GM15510 (cell line): ENCODE measurements around the gene CPSF4.

Experiments
- POLR2A ChIP-seq: IDR thresholded peaks from 3 replicates; pipeline ENCODE4 v1.6.1; 2011; ENCODE audit warnings: borderline replicate concordance; ENCODE audit not compliant: insufficient read length; ENCODE audit errors: extremely low read depth

Gene CPSF4

DNA sequence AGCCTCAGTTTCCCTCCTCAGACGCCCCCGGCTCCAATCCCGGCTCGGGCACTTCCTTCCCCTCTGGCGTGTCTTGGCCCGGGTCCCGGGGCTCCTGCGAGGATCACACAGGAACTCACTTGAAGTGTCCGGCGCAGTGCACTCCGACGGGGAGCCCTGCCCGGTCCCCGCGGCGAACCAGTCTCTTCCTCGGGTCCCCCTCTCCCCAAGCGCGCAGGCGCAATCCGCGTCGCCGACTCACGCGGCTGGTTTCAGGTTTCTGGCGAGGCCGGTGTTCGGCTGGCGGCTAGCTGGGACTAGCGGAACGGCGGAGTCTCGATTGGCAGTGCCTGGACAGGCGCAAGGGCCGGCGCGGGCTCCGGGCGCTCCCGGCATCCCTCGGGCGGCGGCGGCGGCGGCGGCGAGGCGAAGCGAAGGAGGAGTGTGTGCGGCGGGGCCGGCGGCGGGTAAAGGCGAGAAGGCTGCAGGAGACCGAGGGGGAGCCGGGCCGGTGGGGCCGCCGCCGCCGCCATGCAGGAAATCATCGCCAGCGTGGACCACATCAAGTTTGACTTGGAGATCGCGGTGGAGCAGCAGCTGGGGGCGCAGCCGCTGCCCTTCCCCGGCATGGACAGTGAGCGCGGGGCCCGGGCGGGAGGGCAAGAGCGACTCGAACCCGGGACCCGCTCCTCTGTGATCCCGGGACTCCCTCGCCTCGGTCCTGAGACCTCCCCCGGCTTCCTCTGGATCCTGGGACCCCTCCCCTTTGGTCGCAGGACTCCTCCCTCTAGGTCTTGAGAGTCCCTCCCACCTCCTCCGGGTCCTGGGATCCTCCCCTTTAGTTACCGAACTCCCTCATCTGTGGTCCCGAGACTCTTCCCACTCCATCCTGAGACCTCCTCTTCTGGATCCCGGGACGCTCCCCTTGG is at the start of gene CPSF4, which contains the start of gene PTCD1:
TSS of gene CPSF4 (plus strand) at position 371 of the 908 bp plus-strand sequence. CDS start at position 511, 140 bp downstream.
TSS of gene PTCD1 (minus strand) at position 226 of the 908 bp plus-strand sequence. CDS start 3,556 bp downstream, outside the sequence.
- TF ChIP-seq POLR2A: peak; percentile 78

DNA sequence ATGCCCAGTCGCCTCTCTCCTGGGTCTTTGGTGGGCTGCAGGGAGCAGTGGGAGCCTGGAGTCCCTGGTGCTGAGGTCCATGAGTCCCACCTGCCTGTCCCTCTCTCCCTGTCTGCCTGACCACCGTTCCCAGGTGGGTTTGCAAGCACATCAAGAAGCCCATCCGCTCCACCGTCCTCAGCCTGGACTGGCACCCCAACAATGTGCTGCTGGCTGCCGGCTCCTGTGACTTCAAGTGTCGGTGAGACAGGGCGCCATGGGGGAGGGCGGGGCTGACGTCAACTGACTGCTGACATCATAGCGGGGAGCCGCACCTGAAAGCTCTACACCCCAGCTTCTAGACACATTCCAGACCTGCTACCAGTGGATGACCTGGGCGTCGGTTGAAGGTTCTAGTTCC is 49.0 kb upstream of the CPSF4 start:
- TF ChIP-seq POLR2A: no peak

GRCh38 chr7:99390941-99391602 is 47.7 kb upstream of the CPSF4 start:
- no peak for TF ChIP-seq POLR2A

- TF ChIP-seq POLR2A: no peak
These were observed 46.7 kb upstream of the CPSF4 start for GRCh38 chr7:99392046-99392445.

- no peak for TF ChIP-seq POLR2A
These were observed 45.9 kb upstream of the CPSF4 start for GRCh38 chr7:99392659-99393354.

- TF ChIP-seq POLR2A: peak; percentile 4
These were observed 45.2 kb upstream of the CPSF4 start for GRCh38 chr7:99393355-99394187.

DNA sequence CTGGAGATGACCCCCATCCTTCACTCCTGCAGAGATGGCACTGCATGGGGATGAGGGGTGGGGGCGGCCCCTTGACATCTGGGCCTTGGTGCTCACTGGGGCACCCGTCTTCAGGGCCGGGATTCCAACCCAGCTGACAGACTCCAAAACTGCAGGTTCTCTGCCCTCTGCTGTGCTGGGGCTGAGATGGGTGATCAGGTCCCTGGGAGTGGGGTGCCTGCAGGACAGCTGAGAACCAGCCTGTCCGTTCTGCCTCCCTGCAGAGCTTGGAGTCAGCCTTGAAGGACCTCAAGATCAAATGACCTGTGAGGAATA is 44.6 kb upstream of the CPSF4 start:
- no peak for TF ChIP-seq POLR2A

DNA sequence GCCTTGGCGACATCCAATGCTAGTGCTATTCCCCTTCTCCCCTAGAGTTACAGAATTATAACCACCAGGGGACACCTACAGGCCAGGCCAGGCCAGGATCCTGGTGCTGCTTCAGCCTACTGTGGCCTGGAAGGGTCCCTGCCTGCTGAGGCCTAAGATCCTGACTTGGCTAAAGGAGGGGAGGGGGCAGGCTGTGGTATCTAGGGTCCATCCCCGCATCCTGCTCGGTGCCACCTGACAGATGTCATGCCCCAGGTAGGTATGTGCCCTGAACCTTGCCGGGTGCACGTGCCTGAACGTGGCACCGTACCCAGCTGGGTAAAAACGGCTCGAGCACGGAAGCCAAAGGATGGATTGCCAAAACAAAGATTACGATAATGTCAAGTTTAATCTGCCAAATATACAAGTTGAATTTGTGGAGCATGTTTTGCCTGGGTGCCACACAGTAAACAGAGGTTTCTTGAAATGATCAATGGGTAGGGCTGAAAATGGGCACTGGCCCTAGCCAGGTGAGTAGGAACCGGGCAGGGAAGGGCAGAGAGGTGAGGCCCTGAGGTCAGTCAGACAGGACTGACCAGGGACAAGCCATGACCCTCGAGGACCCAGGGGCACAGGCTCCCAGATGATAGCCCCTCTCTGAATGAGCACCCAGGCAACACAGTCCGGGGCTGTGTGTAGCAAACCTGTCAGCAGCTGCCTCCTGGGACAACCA is 43.0 kb upstream of the CPSF4 start:
- peak; percentile 28 for TF ChIP-seq POLR2A

GRCh38 chr7:99396418-99397296 is 42.1 kb upstream of the CPSF4 start:
- TF ChIP-seq POLR2A: peak; percentile 5

DNA sequence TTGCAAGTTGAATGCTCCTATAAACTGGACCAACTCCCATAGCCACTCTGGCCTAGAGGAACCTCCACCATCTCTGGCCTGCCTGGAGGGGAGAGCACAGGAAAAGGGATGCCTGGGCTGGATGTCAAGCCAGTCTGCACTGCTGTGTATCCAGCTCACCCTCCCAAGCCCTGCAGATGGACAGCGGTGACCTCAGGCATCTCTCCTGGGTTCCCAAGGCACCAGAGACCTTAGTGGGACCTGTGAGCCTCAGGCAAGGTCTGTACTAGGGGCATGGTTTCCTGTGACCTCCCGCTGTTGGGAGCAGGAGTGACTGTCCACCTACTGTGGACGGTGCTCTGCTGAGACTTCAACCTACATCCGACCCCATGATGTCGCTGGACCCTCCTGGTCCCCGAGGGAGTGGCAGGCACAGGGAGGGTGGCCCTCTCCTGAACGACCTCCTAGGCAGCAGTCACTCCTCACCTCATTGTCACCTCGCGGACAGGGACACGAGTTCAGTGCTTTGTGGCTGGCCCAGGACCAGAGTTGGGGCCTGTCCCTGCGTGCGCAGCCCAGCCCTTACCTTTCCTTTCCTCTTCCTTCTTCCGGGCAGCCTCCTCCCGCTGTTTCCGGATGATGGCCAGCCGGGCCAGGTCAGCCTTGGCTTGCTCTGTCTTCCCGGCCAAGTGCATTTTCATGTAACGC is 41.3 kb upstream of the CPSF4 start:
- TF ChIP-seq POLR2A: peak; percentile 20

DNA sequence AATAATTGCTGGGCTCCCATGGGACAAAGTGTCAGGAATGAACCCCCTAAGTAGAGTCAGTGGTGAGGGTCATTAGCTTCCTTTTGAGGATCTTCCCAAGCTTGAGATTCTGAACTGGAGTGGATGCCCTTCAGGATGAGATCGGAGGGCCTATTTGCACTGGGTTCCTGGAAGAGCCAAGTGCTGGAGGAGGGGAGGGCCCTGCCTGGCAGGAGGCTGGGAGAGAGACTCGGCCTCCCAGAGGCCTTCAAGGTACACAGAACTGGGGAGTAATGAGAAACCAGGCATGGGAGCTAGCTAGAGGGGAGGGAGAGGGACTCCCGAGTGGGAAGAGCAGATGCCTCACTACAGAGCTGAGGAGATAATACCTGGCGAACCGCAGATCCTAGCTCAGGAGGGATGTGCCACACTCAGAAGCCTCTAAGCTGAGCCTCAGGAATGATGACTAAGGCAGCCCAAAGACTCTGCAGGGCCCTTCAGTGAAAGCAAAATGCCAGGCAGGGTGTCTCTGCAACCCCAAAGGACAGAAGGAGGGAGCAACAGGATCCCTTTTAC is 39.8 kb upstream of the CPSF4 start:
- TF ChIP-seq POLR2A: no peak

- TF ChIP-seq POLR2A: no peak
These were observed 39.1 kb upstream of the CPSF4 start for GRCh38 chr7:99399597-99399996.
